ENCODE measurements around the gene GCHFR.

- TF ChIP-seq CTCF (IDR thresholded peaks at IDR 0.05; ENCODE audit: low read length) (no peak), EZH2 (IDR thresholded peaks at IDR 0.05; ENCODE audit: borderline replicate concordance, low read length) (no peak)
Measured at GRCh38 chr15:40789119-40789518, 25.3 kb downstream of the GCHFR start.

Measured in OCI-LY1 (cell line).